ENCODE data around the gene CNTNAP2.

GRCh38 chr7:147771344-147771743 is 1654.7 kb downstream of the CNTNAP2 start:
- no peak for TF ChIP-seq POLR2A (IDR thresholded peaks at IDR 0.05)
- no peak for TF ChIP-seq CTCF (IDR thresholded peaks at IDR 0.05)
